Measurements from ENCODE around the gene GRP.

DNA sequence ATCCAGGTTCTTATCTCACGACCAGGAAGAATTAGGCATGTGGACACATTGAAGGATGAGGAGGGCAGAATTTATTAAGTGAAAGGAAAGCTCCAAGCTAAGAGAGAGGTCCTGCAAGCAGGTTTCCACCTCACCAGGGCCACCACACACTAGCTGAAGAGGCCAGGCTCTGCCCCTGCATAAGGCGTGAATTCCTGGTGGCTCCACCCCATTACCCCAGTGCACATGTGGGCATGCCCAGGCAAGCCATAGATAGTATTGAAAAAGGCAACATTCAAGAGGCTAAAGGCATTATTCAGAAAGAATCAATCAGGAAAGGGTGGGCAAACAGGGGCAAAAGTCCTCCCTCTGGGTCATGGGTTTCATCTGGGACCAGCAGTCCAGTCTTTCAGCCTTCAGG is 30.9 kb upstream of the GRP start:
- no peak for TF ChIP-seq EP300 (IDR thresholded peaks at IDR 0.05)
- TF ChIP-seq, protein P1, sequence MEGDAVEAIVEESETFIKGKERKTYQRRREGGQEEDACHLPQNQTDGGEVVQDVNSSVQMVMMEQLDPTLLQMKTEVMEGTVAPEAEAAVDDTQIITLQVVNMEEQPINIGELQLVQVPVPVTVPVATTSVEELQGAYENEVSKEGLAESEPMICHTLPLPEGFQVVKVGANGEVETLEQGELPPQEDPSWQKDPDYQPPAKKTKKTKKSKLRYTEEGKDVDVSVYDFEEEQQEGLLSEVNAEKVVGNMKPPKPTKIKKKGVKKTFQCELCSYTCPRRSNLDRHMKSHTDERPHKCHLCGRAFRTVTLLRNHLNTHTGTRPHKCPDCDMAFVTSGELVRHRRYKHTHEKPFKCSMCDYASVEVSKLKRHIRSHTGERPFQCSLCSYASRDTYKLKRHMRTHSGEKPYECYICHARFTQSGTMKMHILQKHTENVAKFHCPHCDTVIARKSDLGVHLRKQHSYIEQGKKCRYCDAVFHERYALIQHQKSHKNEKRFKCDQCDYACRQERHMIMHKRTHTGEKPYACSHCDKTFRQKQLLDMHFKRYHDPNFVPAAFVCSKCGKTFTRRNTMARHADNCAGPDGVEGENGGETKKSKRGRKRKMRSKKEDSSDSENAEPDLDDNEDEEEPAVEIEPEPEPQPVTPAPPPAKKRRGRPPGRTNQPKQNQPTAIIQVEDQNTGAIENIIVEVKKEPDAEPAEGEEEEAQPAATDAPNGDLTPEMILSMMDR (IDR thresholded peaks at IDR 0.05) = no peak
